Breast epithelium (tissue), 3 donors: Measurements from ENCODE around the gene TIMM10B.

ENCODE experiments used
- POLR2AphosphoS5 ChIP-seq, 3 donors: sonication (generic); formaldehyde crosslinking; IDR thresholded peaks; one replicate each; pipeline ENCODE4 v1.6.1; 2017; ENCODE audit warnings: antibody characterized with exemption in 3 of 3
- TF ChIP-seq, protein P1 (sequence below), 3 donors: fragments of 450-650 bp; IDR thresholded peaks; one replicate each; pipeline ENCODE4 v1.5.1; 2016 to 2017; ENCODE audit warnings: antibody characterized with exemption in 3 of 3, mild to moderate bottlenecking in 3 of 3, moderate library complexity in 3 of 3

DNA sequence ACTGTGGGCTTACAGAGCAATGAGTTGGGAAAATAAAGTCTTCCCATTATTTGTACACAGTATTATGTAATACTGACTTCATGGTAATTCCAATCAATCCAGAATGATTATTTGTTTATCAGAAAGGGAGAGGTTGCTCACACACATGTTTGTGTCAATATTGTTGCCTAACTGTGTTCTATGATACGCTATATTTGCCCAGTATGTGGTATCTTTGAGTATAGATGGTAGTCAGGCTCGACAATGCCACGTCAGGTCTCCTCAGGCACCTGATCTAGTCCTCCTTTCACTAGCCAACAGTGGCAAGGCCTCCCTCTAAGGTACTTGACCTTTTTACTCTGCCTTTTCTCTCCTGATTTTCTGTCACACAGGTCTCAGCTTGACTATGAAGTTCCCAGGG lies 21.1 kb downstream of the TIMM10B start:
- TF ChIP-seq, protein P1, sequence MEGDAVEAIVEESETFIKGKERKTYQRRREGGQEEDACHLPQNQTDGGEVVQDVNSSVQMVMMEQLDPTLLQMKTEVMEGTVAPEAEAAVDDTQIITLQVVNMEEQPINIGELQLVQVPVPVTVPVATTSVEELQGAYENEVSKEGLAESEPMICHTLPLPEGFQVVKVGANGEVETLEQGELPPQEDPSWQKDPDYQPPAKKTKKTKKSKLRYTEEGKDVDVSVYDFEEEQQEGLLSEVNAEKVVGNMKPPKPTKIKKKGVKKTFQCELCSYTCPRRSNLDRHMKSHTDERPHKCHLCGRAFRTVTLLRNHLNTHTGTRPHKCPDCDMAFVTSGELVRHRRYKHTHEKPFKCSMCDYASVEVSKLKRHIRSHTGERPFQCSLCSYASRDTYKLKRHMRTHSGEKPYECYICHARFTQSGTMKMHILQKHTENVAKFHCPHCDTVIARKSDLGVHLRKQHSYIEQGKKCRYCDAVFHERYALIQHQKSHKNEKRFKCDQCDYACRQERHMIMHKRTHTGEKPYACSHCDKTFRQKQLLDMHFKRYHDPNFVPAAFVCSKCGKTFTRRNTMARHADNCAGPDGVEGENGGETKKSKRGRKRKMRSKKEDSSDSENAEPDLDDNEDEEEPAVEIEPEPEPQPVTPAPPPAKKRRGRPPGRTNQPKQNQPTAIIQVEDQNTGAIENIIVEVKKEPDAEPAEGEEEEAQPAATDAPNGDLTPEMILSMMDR (IDR thresholded peaks at IDR 0.05) = no peak
- no peak for TF ChIP-seq POLR2AphosphoS5 (IDR thresholded peaks at IDR 0.05)
